Vagina (tissue), 2 donors: ENCODE data around the gene PHLDB3. TPM values are rescaled to one million over a fixed set of nuclear protein-coding genes. Genes with fewer than 3 reads are reported as not detected.
"Not testable (repeated sequence)": the region's sequence is repeated elsewhere in the genome, so short reads cannot be mapped to it uniquely, and the experiment has no call there.

Experiments used
- DNase-seq, 2 donors: peaks; one replicate each; pipeline ENCODE4 v3.0.0-alpha.2; 2017; ENCODE audit errors: extremely low spot score in 2 of 2
- H3K27ac ChIP-seq: fragments of 200-600 bp; sonication (generic); one replicate; pipeline ENCODE4 v1.5.1; 2019
- H3K27me3 ChIP-seq: fragments of 200-600 bp; sonication (generic); one replicate; pipeline ENCODE4 v1.5.1; 2019
- H3K36me3 ChIP-seq, 2 donors: fragments of 200-600 bp; sonication (generic); one replicate each; pipeline ENCODE4 v1.5.1; 2017 to 2019
- H3K4me1 ChIP-seq: fragments of 200-600 bp; sonication (generic); one replicate; pipeline ENCODE4 v1.5.1; 2019
- H3K4me3 ChIP-seq, 2 donors: fragments of 200-600 bp; sonication (generic); 1 replicate in 1 of 2; 2 replicates in 1 of 2; pipeline ENCODE4 v1.5.1; 2016 to 2019
- H3K9me3 ChIP-seq: fragments of 200-600 bp; sonication (generic); one replicate; pipeline ENCODE4 v1.5.1; 2019
- POLR2A ChIP-seq, 2 donors: fragments of 450-650 bp; IDR thresholded peaks; one replicate each; pipeline ENCODE4 v1.6.1; 2017; ENCODE audit warnings: antibody characterized with exemption in 2 of 2, mild to moderate bottlenecking in 2 of 2, moderate library complexity in 2 of 2
- POLR2AphosphoS5 ChIP-seq, 2 donors: sonication (generic); formaldehyde crosslinking; IDR thresholded peaks; one replicate each; pipeline ENCODE4 v1.9.0; 2017; ENCODE audit warnings: antibody characterized with exemption in 2 of 2, mild to moderate bottlenecking in 2 of 2, low read depth in 1 of 2; ENCODE audit not compliant: insufficient read depth in 1 of 2
- intact Hi-C: fragments of 100-400 bp; cut with DNase I; formaldehyde crosslinking; loops from one replicate; pipeline ENCODE4 v1.15.1; 2023
- total RNA-seq: library from RNA; depleted of rRNA; stranded (reverse); fragments of >200 nt; gene quantifications from one replicate; pipeline ENCODE4 v1.2.3, GENCODE V29; 2016
- TF ChIP-seq, protein P1 (sequence below), 3 experiments: fragments of 450-650 bp in 2 of 3; fragments of 200-600 bp in 1 of 3; sonication (generic) in 1 of 3; IDR thresholded peaks; one replicate each; pipeline ENCODE4 v1.5.1; 2017 to 2019; ENCODE audit warnings: antibody characterized with exemption in 3 of 3, mild to moderate bottlenecking in 2 of 3, moderate library complexity in 2 of 3

PHLDB3 gene
- total RNA-seq, 1 donor from 2014 or later, result 24.3 TPM

DNA sequence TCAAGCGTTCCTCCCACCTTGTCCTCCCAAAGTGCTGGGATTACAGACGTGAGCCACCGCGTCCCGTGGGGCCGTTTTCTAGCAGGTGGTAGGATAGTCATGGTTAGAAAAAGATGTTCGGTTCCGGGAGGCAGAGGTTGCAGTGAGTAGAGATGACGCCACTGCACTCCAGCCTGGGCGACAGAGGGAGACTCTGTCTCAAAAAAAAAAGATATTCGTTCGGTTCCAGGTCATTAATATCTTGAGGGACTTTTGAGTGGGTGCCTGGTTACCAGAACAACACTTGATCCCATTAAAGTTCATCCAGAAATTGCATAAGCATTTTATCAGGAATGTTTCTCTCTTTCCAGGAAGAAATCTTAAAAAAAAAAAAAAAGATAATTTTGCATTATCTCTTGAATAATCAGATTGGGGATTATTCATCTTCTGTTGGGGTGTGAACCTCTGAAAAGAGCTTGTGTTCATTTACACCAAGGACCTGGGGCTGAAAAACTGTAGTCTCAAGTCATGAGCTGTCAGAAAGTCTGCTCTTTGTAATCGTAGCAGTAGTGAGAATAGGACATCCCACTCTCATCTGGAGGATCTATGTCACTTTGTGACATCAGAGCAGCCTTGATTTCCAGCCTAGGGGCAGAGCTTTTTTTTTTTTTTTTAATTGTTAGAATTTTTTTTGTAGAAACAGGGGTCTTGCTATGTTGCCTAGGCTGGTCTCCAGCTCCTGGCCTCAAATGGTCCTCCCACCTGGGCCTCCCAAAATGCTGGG is 23.5 kb upstream of the PHLDB3 start:
- TF ChIP-seq POLR2A (IDR thresholded peaks at IDR 0.05), result no peak
- TF ChIP-seq POLR2AphosphoS5 (IDR thresholded peaks at IDR 0.05; ENCODE audit: insufficient read depth in 1 of 2, low read depth in 1 of 2), result peak in 1 of 2 donors; percentile 13
- no peaks in the 10 kb centered on the region for H3K36me3 ChIP-seq
- intact Hi-C loops, result no loop called here
- H3K27ac ChIP-seq, result peak overlapping the region; percentile 84
- peaks cover 51% of the 10 kb centered on the region for H3K4me1 ChIP-seq
- no peaks in the 10 kb centered on the region for H3K27me3 ChIP-seq
- H3K4me3 ChIP-seq, result peak overlapping the region in 1 of 2 donors; percentile 77
- no peak for DNase-seq
- no peaks in the 10 kb centered on the region for H3K9me3 ChIP-seq

DNA sequence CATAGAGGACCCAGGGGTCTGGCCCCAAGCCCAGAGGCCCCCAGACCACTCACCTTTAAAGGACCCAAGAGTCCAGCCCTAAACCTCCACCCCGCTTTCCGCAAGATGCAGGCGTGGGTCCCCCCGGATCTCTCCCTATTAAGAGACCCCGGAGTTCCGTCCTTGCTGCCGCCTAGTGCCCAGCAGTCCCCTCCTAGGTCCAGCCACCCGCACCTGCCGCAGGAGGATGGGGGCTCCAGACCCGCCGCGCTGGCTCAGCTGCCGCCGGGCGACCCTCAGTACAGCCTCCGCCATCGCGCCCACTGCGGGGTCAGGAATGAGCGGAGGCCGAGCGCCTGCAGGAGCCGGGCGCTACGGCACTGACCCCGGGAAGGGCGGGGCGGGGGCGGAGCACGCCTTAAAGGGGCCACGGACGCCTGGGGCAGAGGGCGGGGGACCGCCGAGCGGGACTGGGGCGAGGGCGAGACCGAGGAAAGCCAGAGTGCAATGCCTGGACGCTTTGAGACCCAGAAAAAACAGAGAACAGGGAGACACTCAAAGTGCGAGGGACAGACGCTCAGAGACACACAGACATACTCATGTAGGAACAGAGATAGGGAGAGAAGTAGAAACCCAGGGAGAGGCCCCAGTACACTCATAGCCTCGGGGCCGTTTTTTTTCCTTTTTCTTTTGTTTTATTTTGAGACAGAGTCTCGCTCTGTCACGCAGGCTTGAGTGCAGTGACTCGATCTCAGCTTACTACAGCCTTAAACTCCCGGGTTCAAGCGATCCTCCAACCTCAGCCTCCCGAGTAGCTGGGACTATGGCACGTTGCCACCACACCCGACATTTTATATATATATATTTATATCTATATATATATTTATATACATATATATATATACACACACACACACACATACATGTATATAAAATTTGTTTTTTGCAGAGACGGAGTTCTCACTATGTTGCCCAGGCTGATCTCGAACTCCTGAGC is 22.6 kb upstream of the PHLDB3 start, which contains the start of gene ETHE1:
TSS of gene ETHE1 (minus strand) at position 318 of the 976 bp plus-strand sequence. CDS start at position 294, 24 bp downstream.
- H3K4me1 ChIP-seq, result peaks cover 49% of the 10 kb centered on the region
- no peaks in the 10 kb centered on the region for H3K27me3 ChIP-seq

DNA sequence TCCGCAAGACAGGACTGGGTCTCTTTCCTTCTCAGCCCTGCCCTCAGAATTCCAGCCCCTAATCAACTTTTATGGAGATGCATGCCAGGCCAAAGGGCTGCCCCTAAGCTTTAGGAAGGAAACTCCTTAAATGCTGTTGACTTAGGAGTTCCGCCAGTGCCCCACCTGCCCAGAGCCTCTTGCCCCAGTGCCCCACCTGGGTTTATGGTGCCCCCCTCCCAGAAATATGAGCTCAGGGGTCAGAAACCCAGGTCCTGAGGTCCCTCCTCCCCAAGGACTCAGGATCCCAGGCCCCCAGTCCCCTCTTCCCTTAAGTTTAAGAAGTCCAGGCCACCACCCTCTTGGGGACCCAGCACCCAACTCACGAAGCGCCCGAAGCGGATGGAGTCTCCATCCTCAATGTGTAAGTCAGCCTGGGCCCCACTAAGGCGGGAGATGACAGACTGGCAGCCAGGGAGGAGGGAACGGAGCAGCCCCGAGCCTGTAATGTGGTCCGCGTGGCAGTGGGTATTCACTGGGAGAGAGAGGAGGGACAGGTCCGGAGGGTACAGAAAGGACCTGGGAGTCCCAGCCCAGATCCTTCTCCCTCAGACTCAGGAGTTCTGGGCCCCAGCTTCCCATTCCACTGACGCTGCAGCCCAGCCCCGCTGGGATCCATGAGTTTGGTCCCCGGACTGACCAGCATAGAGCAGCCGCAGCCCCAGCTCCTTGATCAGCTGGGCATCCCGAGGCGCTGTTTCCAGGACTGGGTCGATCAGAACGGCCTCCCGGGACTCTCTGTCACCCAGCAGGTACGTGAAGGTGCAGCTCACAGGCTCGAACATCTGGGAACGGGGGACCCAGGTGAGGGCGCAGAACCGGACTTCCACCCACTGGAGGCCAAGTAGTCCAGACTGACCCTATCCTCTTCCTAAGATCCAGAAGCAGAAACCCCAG is 21.6 kb upstream of the PHLDB3 start:
- no peaks in the 10 kb centered on the region for H3K9me3 ChIP-seq
- no peaks in the 10 kb centered on the region for H3K27me3 ChIP-seq
- H3K4me3 ChIP-seq, result peak overlapping the region; percentile 68 to 77
- H3K27ac ChIP-seq, result peak overlapping the region; percentile 84
- H3K36me3 ChIP-seq, result peaks cover 0 to 4% of the 10 kb centered on the region in 2 donors
- H3K4me1 ChIP-seq, result peaks cover 46% of the 10 kb centered on the region
- TF ChIP-seq, protein P1, sequence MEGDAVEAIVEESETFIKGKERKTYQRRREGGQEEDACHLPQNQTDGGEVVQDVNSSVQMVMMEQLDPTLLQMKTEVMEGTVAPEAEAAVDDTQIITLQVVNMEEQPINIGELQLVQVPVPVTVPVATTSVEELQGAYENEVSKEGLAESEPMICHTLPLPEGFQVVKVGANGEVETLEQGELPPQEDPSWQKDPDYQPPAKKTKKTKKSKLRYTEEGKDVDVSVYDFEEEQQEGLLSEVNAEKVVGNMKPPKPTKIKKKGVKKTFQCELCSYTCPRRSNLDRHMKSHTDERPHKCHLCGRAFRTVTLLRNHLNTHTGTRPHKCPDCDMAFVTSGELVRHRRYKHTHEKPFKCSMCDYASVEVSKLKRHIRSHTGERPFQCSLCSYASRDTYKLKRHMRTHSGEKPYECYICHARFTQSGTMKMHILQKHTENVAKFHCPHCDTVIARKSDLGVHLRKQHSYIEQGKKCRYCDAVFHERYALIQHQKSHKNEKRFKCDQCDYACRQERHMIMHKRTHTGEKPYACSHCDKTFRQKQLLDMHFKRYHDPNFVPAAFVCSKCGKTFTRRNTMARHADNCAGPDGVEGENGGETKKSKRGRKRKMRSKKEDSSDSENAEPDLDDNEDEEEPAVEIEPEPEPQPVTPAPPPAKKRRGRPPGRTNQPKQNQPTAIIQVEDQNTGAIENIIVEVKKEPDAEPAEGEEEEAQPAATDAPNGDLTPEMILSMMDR (IDR thresholded peaks at IDR 0.05), result no peak
- DNase-seq, result no peak
- intact Hi-C loops, result no loop called here

More for the DNA sequence above, 22.6 kb upstream of the PHLDB3 start, which contains the start of gene ETHE1:
- TF ChIP-seq POLR2A (IDR thresholded peaks at IDR 0.05) (peak in 1 of 2 donors; percentile 65), POLR2AphosphoS5 (IDR thresholded peaks at IDR 0.05; ENCODE audit: insufficient read depth in 1 of 2, low read depth in 1 of 2) (peak; percentile 38 to 93)
- TF ChIP-seq, protein P1 (IDR thresholded peaks at IDR 0.05), result no peak
- no peaks in the 10 kb centered on the region for H3K36me3 ChIP-seq
- H3K27ac ChIP-seq, result peak within 1 kb of the TSS; percentile 84
- intact Hi-C loops, result no loop called here
- H3K4me3 ChIP-seq, result peak within 1 kb of the TSS; percentile 68 to 77
- DNase-seq, result no peak
- no peaks in the 10 kb centered on the region for H3K9me3 ChIP-seq

DNA sequence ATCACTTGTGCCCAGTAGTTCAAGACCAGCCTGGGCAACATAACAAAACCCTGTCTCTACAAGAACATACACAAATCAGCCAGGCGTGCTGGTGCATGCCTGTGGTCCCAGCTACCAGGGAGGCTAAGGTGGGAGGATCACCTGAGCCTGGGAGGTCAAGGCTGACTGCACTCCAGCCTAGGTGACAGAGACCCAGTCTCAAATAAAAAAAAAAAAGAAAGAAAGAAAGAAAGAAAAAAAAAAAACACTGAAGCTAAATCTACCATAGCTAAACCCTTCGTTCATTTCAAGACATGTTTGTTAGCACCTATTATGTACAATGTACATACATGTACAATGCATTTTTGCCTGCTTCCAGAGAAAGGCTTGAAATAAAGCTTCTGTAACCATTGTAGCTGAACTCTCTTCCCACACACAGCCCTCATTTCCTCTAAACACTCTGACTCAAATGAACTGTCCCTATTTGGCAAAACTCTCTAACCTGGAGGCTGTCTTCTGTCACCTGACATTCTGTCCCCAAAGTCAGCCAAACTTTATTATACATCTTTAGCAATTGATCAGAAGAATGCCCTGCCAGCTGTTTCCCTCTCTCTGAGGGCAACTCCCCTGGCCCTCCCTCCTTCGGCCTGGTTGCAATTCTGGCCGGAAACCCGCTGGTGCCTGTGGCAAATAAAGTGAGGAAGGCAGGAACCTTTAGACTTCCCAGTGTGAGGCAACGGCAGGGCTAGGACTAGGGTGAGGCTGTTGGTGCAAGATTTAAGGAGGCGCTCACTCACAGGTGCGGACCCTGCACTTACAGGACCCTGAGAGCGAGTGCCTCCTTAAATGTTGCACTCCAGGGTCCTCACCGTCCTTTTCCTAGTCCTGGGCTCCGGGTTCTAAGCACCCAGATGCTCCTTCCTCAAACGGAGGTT is 20.6 kb upstream of the PHLDB3 start:
- H3K27ac ChIP-seq, result peak overlapping the region; percentile 84

DNA sequence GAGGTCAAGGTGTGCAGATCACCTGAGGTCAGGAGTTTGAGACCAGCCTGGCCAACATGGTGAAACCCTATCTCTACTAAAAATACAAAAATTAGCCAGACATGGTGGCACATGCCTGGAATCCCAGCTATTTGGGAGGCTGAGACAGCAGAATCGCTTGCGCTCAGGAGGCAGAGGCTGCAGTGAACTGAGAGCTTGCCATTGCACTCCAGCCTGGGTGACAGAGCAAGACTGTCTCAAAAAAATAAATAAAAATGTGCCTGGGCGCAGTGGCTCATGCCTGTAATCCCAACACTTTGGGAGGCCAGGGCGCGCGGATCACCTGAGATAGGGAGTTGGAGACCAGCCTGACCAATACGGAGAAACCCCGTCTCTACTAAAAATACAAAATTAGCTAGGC is 19.1 kb upstream of the PHLDB3 start:
- DNase-seq, intact Hi-C loops, H3K27ac ChIP-seq, H3K9me3 ChIP-seq, H3K36me3 ChIP-seq, H3K27me3 ChIP-seq, H3K4me3 ChIP-seq: not testable (repeated sequence)
- peaks cover 45% of the 10 kb centered on the region for H3K4me1 ChIP-seq

More for the DNA sequence above, 20.6 kb upstream of the PHLDB3 start:
- Histone ChIP-seq H3K27me3 (no peaks in the 10 kb centered on the region), H3K4me3 (peak overlapping the region; percentile 68 to 77), H3K9me3 (no peaks in the 10 kb centered on the region), H3K4me1 (peaks cover 46% of the 10 kb centered on the region), H3K36me3 (peaks cover 0 to 5% of the 10 kb centered on the region in 2 donors)
- intact Hi-C loops, result no loop called here
- TF ChIP-seq, protein P1 (IDR thresholded peaks at IDR 0.05), result no peak
- TF ChIP-seq POLR2A (IDR thresholded peaks at IDR 0.05), result no peak
- TF ChIP-seq POLR2AphosphoS5 (IDR thresholded peaks at IDR 0.05; ENCODE audit: insufficient read depth in 1 of 2, low read depth in 1 of 2), result peak; percentile 66 to 89
- peak in 1 of 2 donors; percentile 91 for DNase-seq
